Measurements from ENCODE around the gene CD200. TPM values are rescaled to one million over a fixed set of nuclear protein-coding genes. Genes with fewer than 3 reads are reported as not detected.

CD200 gene
- total and polyA plus RNA-seq, 4 donors = 0.10 to 0.28 (median 0.20) TPM

- Histone ChIP-seq H3K4me1 (ENCODE audit: control insufficient read depth in 4 of 4, insufficient read depth in 4 of 4, low read length in 3 of 4) (peaks cover 0 to 2% (median 0%) of the 10 kb centered on the region in 4 donors), H3K9me3 (ENCODE audit: control insufficient read depth in 4 of 4, low read length in 3 of 4) (no peaks in the 10 kb centered on the region), H3K4me3 (ENCODE audit: low read depth in 1 of 3, low read length in 3 of 3) (no peak overlapping the region), H3K27ac (ENCODE audit: low read depth in 1 of 2, low read length in 2 of 2) (no peak overlapping the region), H3K27me3 (ENCODE audit: control insufficient read depth in 4 of 4, insufficient read depth in 4 of 4, low read length in 3 of 4) (peaks cover 0 to 9% (median 0%) of the 10 kb centered on the region in 4 donors), H3K9ac (ENCODE audit: low read depth in 1 of 2, low read length in 2 of 2) (no peak overlapping the region), H3K36me3 (ENCODE audit: control insufficient read depth in 4 of 4, insufficient read depth in 3 of 4, low read depth in 1 of 4, low read length in 3 of 4) (no peaks in the 10 kb centered on the region)
- 77% methylated on average over 3 of the region's 3 CpGs for WGBS
- TF ChIP-seq EGR1 (IDR thresholded peaks at IDR 0.05; ENCODE audit: low read depth in 2 of 2) = no peak
- TF ChIP-seq NR2F2 (IDR thresholded peaks at IDR 0.05) = no peak
- TF ChIP-seq RAD21 (IDR thresholded peaks at IDR 0.05) = no peak
- TF ChIP-seq RXRA (IDR thresholded peaks at IDR 0.05) = no peak
- no peak for TF ChIP-seq JUND (IDR thresholded peaks at IDR 0.05)
- no peak for TF ChIP-seq HNF4G (IDR thresholded peaks at IDR 0.05)
- no peak for TF ChIP-seq YY1 (IDR thresholded peaks at IDR 0.05)
- no peak for TF ChIP-seq FOXA2 (IDR thresholded peaks at IDR 0.05)
- no peak for TF ChIP-seq HNF4A (conservative IDR thresholded peaks at IDR 0.05)
- no peak for TF ChIP-seq TAF1 (conservative IDR thresholded peaks at IDR 0.05)
- no peak for TF ChIP-seq SP1 (IDR thresholded peaks at IDR 0.05)
- TF ChIP-seq MAX (IDR thresholded peaks at IDR 0.05) = no peak
- no peak for DNase-seq (ENCODE audit: low spot score)
These were observed 38.6 kb downstream of the CD200 start for GRCh38 chr3:112371569-112371968.

- Histone ChIP-seq H3K27ac (ENCODE audit: low read depth in 1 of 2, low read length in 2 of 2) (no peak overlapping the region), H3K9me3 (ENCODE audit: control insufficient read depth in 4 of 4, low read length in 3 of 4) (no peaks in the 10 kb centered on the region), H3K4me1 (ENCODE audit: control insufficient read depth in 4 of 4, insufficient read depth in 4 of 4, low read length in 3 of 4) (peaks cover 0 to 2% (median 0%) of the 10 kb centered on the region in 4 donors), H3K9ac (ENCODE audit: low read depth in 1 of 2, low read length in 2 of 2) (no peak overlapping the region), H3K4me3 (ENCODE audit: low read depth in 1 of 3, low read length in 3 of 3) (no peak overlapping the region), H3K36me3 (ENCODE audit: control insufficient read depth in 4 of 4, insufficient read depth in 3 of 4, low read depth in 1 of 4, low read length in 3 of 4) (no peaks in the 10 kb centered on the region), H3K27me3 (ENCODE audit: control insufficient read depth in 4 of 4, insufficient read depth in 4 of 4, low read length in 3 of 4) (peaks cover 0 to 9% (median 0%) of the 10 kb centered on the region in 4 donors)
- 89% methylated on average over 1 of the region's 1 CpG for WGBS
- no peak for TF ChIP-seq JUND (IDR thresholded peaks at IDR 0.05)
- no peak for TF ChIP-seq EGR1 (IDR thresholded peaks at IDR 0.05; ENCODE audit: low read depth in 2 of 2)
- TF ChIP-seq HNF4A (conservative IDR thresholded peaks at IDR 0.05) = no peak
- TF ChIP-seq ATF3 (IDR thresholded peaks at IDR 0.05) = no peak
- no peak for DNase-seq (ENCODE audit: low spot score)
These were observed 39.4 kb downstream of the CD200 start for GRCh38 chr3:112372396-112372795.

- no peak for TF ChIP-seq GABPA (IDR thresholded peaks at IDR 0.05 in 1 of 2, conservative IDR thresholded peaks at IDR 0.05 in 1 of 2)
- TF ChIP-seq ZBTB33 (IDR thresholded peaks at IDR 0.05) = no peak
- TF ChIP-seq REST (IDR thresholded peaks at IDR 0.05) = no peak
- TF ChIP-seq CTCF (IDR thresholded peaks at IDR 0.05; ENCODE audit: low read depth, low read length, missing input control) = no peak
- no peak for TF ChIP-seq EGR1 (IDR thresholded peaks at IDR 0.05; ENCODE audit: low read depth in 2 of 2)
- TF ChIP-seq FOXA2 (IDR thresholded peaks at IDR 0.05) = no peak
- no peak for TF ChIP-seq RAD21 (IDR thresholded peaks at IDR 0.05)
- TF ChIP-seq FOXA1 (IDR thresholded peaks at IDR 0.05) = no peak
- no peak for TF ChIP-seq ATF3 (IDR thresholded peaks at IDR 0.05)
- no peak for TF ChIP-seq TAF1 (conservative IDR thresholded peaks at IDR 0.05)
- TF ChIP-seq JUND (IDR thresholded peaks at IDR 0.05) = no peak
- Histone ChIP-seq H3K9me3 (ENCODE audit: control insufficient read depth in 4 of 4, low read length in 3 of 4) (no peaks in the 10 kb centered on the region), H3K36me3 (ENCODE audit: control insufficient read depth in 4 of 4, insufficient read depth in 3 of 4, low read depth in 1 of 4, low read length in 3 of 4) (no peaks in the 10 kb centered on the region), H3K4me1 (ENCODE audit: control insufficient read depth in 4 of 4, insufficient read depth in 4 of 4, low read length in 3 of 4) (peaks cover 0 to 2% (median 0%) of the 10 kb centered on the region in 4 donors), H3K27me3 (ENCODE audit: control insufficient read depth in 4 of 4, insufficient read depth in 4 of 4, low read length in 3 of 4) (peaks cover 0 to 9% (median 0%) of the 10 kb centered on the region in 4 donors), H3K9ac (ENCODE audit: low read depth in 1 of 2, low read length in 2 of 2) (no peak overlapping the region), H3K4me3 (ENCODE audit: low read depth in 1 of 3, low read length in 3 of 3) (no peak overlapping the region), H3K27ac (ENCODE audit: low read depth in 1 of 2, low read length in 2 of 2) (no peak overlapping the region)
- 82% methylated on average over 4 of the region's 4 CpGs for WGBS
- DNase-seq (ENCODE audit: low spot score) = no peak
These were observed 40.5 kb downstream of the CD200 start for GRCh38 chr3:112373476-112373875.
